ENCODE data around the gene AHI1. TPM values are rescaled to one million over a fixed set of nuclear protein-coding genes. Genes with fewer than 3 reads are reported as not detected.
A peak's percentile ranks its signal among the peaks of the same experiment; 100 is the strongest.

Gene AHI1
- total RNA-seq, 1 donor from 2014 or later = 14.2 TPM

- DNase-seq (ENCODE audit: low read depth) = no peak
- peaks cover 17% of the 10 kb centered on the region for H3K4me1 ChIP-seq (ENCODE audit: insufficient read depth, low read length)
- H3K9me3 ChIP-seq (ENCODE audit: insufficient read depth, low read depth, low read length) = no peaks in the 10 kb centered on the region
- H3K27ac Mint-ChIP-seq (ENCODE audit: unreplicated experiment) = no peak overlapping the region
- H3K36me3 Mint-ChIP-seq (ENCODE audit: low read depth, unreplicated experiment) = no peaks in the 10 kb centered on the region
- no peak overlapping the region for H3K4me2 ChIP-seq (ENCODE audit: low read length)
- H3K79me2 ChIP-seq (ENCODE audit: insufficient read depth, low read length) = no peaks in the 10 kb centered on the region
- H3K4me3 ChIP-seq (ENCODE audit: insufficient read depth, low read depth, low read length) = no peak overlapping the region
- no peak overlapping the region for H2AFZ ChIP-seq (ENCODE audit: low read depth, low read length)
- no peak overlapping the region for H3K4me3 Mint-ChIP-seq (ENCODE audit: unreplicated experiment)
- no peaks in the 10 kb centered on the region for H4K20me1 ChIP-seq (ENCODE audit: insufficient read depth, low read length)
- no peaks in the 10 kb centered on the region for H3K27me3 ChIP-seq (ENCODE audit: insufficient read depth, low read length)
- no peaks in the 10 kb centered on the region for H3K36me3 ChIP-seq (ENCODE audit: insufficient read depth, low read length)
- no peak for TF ChIP-seq CTCF (IDR thresholded peaks at IDR 0.05; ENCODE audit: insufficient read depth, low read depth, low read length)
- no peak for TF ChIP-seq EZH2 (IDR thresholded peaks at IDR 0.05; ENCODE audit: insufficient read depth, low read length)
- FAIRE-seq = no peak
- H3K27me3 Mint-ChIP-seq (ENCODE audit: low read depth, unreplicated experiment) = no peaks in the 10 kb centered on the region
- H3K27ac ChIP-seq (ENCODE audit: low read depth, low read length) = no peak overlapping the region
- H3K9ac ChIP-seq (ENCODE audit: low read length) = no peak overlapping the region
- H3K9me3 Mint-ChIP-seq (ENCODE audit: unreplicated experiment) = no peaks in the 10 kb centered on the region
- peaks cover 12% of the 10 kb centered on the region for H3K4me1 Mint-ChIP-seq (ENCODE audit: low read depth, unreplicated experiment)
These were observed 202.5 kb downstream of the AHI1 start for GRCh38 chr6:135295085-135295484.

DNA sequence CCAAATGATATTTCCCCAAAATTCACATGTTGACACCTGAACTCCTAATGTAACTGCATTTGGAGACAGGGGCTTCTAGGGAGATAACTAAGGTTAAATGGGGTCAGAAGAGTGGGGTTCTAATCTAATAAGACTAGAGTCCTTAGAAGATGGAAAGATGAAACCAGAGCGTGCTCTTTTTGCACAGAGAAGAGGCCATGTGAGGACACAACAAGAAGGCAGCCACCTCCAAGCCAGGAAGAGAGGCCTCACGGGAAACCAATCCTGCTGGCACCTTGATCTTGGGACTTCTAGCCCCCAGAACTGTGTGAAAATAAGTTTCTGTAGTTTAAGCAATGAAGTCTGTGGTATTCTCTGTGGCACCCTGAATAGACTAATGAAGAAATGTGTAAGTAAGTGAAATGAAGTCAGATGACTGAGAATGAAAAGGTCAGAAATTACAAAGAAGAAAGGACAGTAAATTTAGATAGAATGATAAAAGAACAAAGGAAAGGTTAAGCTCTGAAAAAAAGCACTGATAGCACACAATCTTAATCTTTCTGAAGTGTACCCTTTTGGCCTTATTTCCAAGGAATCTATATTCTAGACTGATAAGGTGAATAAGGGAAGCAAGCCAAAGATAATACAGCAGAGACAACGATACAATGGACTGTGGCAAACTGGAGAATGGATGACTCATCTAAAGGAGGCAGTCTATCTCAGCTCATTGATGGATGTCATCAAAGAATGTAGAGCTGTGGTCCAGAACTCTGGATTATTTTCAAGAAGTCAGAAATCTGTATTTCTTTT lies 206.1 kb downstream of the AHI1 start:
- no peak overlapping the region for H3K9ac ChIP-seq (ENCODE audit: low read length)
- H3K27ac Mint-ChIP-seq (ENCODE audit: unreplicated experiment) = no peak overlapping the region
- H3K4me3 ChIP-seq (ENCODE audit: insufficient read depth, low read depth, low read length) = no peak overlapping the region
- H3K9me3 ChIP-seq (ENCODE audit: insufficient read depth, low read depth, low read length) = no peaks in the 10 kb centered on the region
- no peaks in the 10 kb centered on the region for H3K4me1 Mint-ChIP-seq (ENCODE audit: low read depth, unreplicated experiment)
- TF ChIP-seq CTCF (IDR thresholded peaks at IDR 0.05; ENCODE audit: insufficient read depth, low read depth, low read length) = no peak
- TF ChIP-seq EZH2 (IDR thresholded peaks at IDR 0.05; ENCODE audit: insufficient read depth, low read length) = no peak
- no peaks in the 10 kb centered on the region for H4K20me1 ChIP-seq (ENCODE audit: insufficient read depth, low read length)
- no peak overlapping the region for H2AFZ ChIP-seq (ENCODE audit: low read depth, low read length)
- H3K36me3 Mint-ChIP-seq (ENCODE audit: low read depth, unreplicated experiment) = no peaks in the 10 kb centered on the region
- no peaks in the 10 kb centered on the region for H3K27me3 ChIP-seq (ENCODE audit: insufficient read depth, low read length)
- peaks cover 3% of the 10 kb centered on the region for H3K9me3 Mint-ChIP-seq (ENCODE audit: unreplicated experiment)
- peak; percentile 70 for DNase-seq (ENCODE audit: low read depth)
- no peaks in the 10 kb centered on the region for H3K79me2 ChIP-seq (ENCODE audit: insufficient read depth, low read length)
- H3K4me3 Mint-ChIP-seq (ENCODE audit: unreplicated experiment) = no peak overlapping the region
- FAIRE-seq = peak; percentile 84
- H3K27me3 Mint-ChIP-seq (ENCODE audit: low read depth, unreplicated experiment) = no peaks in the 10 kb centered on the region
- no peak overlapping the region for H3K27ac ChIP-seq (ENCODE audit: low read depth, low read length)
- peaks cover 12% of the 10 kb centered on the region for H3K4me1 ChIP-seq (ENCODE audit: insufficient read depth, low read length)
- H3K4me2 ChIP-seq (ENCODE audit: low read length) = peak overlapping the region; percentile 7
- H3K36me3 ChIP-seq (ENCODE audit: insufficient read depth, low read length) = no peaks in the 10 kb centered on the region

GRCh38 chr6:135289816-135290215 lies 207.7 kb downstream of the AHI1 start:
- Histone ChIP-seq H3K27me3 (ENCODE audit: insufficient read depth, low read length) (no peaks in the 10 kb centered on the region), H3K4me1 (ENCODE audit: insufficient read depth, low read length) (peaks cover 12% of the 10 kb centered on the region), H3K36me3 (ENCODE audit: insufficient read depth, low read length) (no peaks in the 10 kb centered on the region), H4K20me1 (ENCODE audit: insufficient read depth, low read length) (no peaks in the 10 kb centered on the region), H3K9ac (ENCODE audit: low read length) (no peak overlapping the region), H3K9me3 (ENCODE audit: insufficient read depth, low read depth, low read length) (no peaks in the 10 kb centered on the region), H3K4me2 (ENCODE audit: low read length) (no peak overlapping the region), H3K4me3 (ENCODE audit: insufficient read depth, low read depth, low read length) (no peak overlapping the region), H2AFZ (ENCODE audit: low read depth, low read length) (no peak overlapping the region), H3K79me2 (ENCODE audit: insufficient read depth, low read length) (no peaks in the 10 kb centered on the region), H3K27ac (ENCODE audit: low read depth, low read length) (no peak overlapping the region)
- Mint-ChIP-seq H3K4me1 (ENCODE audit: low read depth, unreplicated experiment) (no peaks in the 10 kb centered on the region), H3K9me3 (ENCODE audit: unreplicated experiment) (peaks cover 3% of the 10 kb centered on the region), H3K36me3 (ENCODE audit: low read depth, unreplicated experiment) (no peaks in the 10 kb centered on the region), H3K27me3 (ENCODE audit: low read depth, unreplicated experiment) (no peaks in the 10 kb centered on the region), H3K27ac (ENCODE audit: unreplicated experiment) (no peak overlapping the region), H3K4me3 (ENCODE audit: unreplicated experiment) (no peak overlapping the region)
- DNase-seq (ENCODE audit: low read depth) = no peak
- TF ChIP-seq EZH2 (IDR thresholded peaks at IDR 0.05; ENCODE audit: insufficient read depth, low read length) = no peak
- no peak for TF ChIP-seq CTCF (IDR thresholded peaks at IDR 0.05; ENCODE audit: insufficient read depth, low read depth, low read length)
- FAIRE-seq = no peak

Measured in astrocyte (in vitro differentiated cells and primary cell).